ENCODE measurements around the gene PDE6A.

- TF ChIP-seq EZH2 (IDR thresholded peaks at IDR 0.05; ENCODE audit: insufficient read depth, poor library complexity, severe bottlenecking) (no peak), EZH2phosphoT487 (IDR thresholded peaks at IDR 0.05; ENCODE audit: insufficient read depth, low read depth) (no peak)
These were observed 93.4 kb downstream of the PDE6A start for GRCh38 chr5:149851211-149851610.
